GM04503 (cell line): ENCODE results near the gene FAM193A.
"Not testable (repeated sequence)": the region's sequence is repeated elsewhere in the genome, so short reads cannot be mapped to it uniquely, and the experiment has no call there.

Source experiments
- DNase-seq: peaks from one replicate; pipeline ENCODE4 v3.0.0-alpha.2; 2012; ENCODE audit warnings: low read depth

Gene FAM193A

DNA sequence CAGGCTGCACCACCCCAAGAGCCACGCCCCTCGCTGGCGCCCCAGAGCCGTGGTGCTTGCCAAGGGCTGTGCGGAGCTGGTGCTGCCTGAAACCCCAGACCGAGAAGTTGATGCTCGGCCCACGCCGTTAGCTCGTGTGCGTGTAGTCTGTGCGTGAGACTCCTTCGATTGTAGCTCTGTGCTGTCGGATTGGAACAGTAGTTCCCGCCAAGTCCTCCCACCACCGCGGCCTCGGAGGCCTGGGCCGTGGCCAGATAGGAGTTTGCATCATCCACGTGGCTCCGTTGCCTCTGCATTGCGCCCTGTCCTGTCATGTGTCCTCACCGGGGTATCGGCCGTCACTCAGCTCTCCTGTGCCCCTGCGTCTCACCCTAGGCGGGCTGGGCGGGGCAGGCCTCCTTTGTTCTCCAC, 195.5 kb downstream of the FAM193A start:
- no peak for DNase-seq

DNA sequence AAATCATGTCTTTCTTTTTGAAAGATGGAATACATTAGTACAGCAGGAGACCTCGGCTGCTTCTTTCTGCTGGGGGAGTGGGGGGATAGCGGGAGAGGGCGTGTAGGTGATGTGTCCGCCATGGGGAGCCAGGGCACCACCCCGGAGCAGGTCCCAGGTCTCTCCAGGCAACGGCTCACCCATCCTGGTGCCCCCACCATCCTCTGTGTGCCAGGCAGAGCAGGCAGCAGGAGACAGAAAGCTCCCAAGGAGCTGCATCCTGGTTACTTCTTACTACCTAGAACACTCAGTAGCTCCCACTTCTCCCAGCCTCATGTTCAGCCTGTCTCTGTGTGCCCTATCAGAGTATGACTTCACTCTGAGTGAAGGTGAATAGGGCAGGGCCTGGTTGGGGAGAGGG, 196.1 kb downstream of the FAM193A start:
- DNase-seq = no peak

GRCh38 chr4:2733001-2733843, 196.8 kb downstream of the FAM193A start:
- DNase-seq = no peak

DNA sequence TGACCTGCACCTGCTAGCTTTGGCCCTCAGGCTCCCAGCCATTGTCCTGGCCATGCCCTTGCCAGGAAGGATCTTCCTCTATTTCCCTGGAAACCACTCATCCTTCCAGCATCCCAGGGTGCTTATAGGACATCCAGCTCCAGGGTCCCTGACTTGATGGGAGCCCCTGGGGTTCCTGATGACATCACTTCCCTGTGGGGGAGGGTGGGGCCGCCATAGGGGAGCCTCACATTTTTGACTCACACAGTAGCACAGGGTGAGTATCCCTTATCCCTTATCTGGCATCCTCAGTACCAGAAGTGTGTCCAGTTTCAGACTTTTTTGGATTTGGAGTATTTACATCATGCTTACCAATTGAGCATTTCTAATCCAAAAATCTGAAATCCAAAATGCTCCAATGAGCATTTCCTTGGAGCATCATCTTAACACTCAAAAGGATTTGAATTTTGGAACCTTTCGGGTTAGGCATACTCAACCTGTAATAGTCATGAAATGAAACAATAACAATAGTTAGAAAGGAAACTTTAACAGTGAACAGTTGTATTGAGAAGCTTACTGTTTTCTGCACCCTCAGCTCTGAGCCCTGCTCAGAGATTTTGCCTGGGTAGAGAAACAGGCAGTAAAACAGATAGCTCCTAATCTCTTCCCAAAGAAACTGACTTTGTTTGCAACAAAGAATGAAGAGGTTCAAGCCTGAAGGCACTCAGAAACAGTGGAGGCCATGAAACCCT, 197.6 kb downstream of the FAM193A start:
- DNase-seq = no peak

DNA sequence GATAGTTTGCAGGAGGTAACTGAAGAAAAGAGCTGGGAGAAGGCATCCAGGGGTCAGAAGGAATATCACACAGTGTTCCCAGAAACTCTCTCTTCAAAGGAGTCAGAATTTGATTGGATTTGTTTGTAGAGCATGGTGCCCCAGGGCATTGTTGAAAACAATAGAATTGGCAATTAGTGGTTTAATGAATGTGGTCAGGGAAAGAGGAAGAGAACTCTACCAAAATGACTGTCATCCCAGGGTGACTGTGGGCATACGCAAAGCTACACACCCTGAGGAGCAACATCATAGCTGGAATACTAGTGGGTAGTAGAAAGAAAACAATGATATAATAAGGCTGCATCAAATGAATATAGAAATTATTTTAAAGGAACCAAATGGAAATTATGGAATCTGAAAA, 198.2 kb downstream of the FAM193A start:
- DNase-seq = no peak

DNA sequence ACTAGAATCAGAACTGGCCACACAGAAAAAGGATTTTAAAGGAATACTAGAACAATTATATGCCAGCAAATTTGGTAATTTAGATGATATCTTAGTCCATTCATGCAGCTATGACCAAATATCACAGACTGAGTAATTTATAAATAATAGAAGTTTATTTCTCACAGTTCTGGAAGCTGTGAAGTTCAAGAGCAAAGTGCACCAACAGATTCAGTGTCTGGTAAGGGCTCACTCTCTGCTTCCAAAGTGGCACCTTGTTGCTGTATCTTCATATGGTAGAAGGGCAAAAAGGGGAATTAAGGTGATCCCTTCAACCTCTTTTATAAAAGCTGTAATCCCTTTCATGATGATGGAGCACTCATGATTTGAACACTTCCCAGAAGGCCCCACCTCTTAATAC, 199.4 kb downstream of the FAM193A start:
- DNase-seq = no peak

DNA sequence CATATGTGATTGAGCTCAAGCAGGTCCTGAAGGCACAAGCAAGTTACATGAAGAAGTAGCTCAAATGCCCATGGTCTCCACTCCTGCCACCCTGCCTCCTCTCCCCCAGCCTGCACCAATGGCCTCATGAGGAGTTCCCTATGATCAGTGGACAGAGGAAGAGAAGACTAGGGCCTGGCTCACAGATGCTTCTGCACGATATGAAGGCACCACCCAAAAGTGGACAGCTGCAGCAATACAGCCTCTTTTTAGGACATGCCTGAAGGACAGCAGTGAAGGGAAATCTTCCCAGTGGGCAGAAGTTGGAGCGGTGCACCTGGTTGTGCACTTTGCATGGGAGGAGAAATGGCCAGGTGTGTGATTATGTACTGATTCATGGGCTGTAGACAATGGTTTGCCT, 201.8 kb downstream of the FAM193A start:
- DNase-seq = not testable (repeated sequence)

- DNase-seq = no peak
These were observed 205.2 kb downstream of the FAM193A start for GRCh38 chr4:2741626-2742025.

- DNase-seq = no peak
These were observed 205.8 kb downstream of the FAM193A start for GRCh38 chr4:2742081-2742822.

- DNase-seq = no peak
These were observed 206.5 kb downstream of the FAM193A start for GRCh38 chr4:2742823-2743517.

DNA sequence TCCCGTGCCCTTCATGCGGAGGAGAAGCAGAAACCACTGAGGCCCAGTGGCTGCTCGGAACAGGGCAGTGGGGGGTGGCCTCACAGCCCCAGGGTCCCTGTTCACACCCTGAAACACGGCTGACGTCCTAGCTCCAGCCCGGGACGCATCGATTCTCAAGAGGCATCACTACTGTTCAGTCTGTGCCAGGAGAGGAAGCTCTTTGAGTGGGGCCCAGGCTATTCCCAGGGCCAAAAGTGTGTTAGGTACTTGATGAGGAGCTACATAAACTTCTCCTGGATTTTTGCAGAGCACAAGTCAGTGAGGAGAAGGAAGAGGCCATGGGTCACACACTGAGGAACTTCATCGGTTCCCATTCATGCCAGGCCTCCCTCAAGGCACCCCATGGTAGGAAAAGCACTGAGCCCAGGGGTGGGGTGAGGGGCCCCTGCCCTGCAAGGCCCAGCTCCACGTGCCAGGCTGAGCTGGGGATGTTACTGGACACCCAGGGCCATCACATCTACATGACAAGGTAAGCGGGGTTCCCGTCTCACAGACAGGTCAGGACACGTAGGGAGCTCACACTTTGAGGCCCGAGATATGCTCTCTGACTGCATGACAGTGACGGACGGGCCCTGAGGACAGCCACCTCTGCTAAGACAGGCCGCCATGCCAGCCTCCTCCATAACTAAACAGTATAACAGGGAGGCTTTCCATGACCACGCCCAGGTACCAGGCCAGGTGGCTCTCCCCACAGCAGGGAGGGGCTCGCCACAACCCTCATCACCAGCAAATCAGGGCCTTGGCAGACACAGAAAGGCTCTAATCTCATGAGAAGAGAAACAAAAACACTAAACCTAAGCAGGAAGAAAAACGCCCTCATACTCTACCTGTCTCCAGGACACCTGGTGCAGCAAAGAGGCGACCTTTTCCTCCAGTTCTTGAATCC, 207.3 kb downstream of the FAM193A start:
- DNase-seq = no peak

GRCh38 chr4:2744576-2745270, 208.3 kb downstream of the FAM193A start:
- no peak for DNase-seq

GRCh38 chr4:2745516-2745915, 209.1 kb downstream of the FAM193A start:
- DNase-seq = no peak

DNA sequence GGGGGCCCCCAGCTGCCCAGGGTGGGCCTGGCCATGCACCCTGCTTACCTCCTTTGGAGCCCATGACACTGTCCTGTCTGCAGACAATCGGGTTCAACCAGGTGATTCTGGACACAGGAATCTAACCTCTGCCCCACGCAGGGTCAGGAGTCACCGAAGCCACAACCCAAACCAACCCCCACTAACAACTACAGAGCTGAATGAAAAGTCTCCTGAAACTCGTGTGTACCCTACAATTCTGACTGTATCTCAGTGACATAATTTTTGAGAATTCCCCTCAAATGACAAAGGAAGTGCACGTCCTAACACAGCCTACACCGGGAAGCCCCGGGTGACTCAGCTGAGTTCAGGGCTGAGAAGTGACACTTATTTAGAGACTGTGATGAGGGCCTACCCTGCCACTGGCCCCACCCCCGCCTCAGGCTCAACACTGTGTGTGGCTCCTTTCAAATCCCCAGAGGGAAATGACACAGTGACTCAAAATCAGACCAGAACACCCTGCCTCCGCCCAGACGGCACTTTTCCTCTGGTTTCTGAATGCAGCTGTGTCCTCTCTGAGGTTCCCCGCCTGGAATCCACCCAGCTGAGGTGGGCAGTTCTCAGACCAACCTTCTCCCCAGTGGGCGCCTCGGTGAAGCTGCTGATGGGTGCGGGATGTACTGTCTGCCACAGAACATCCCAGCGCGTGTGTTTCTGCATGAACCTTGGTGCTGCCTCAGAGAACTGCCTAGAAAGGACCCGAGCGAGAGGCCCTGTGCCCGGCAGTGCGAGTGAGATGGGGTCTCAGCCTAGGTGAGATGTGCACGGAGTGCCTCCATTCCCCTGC, 209.7 kb downstream of the FAM193A start:
- no peak for DNase-seq

- no peak for DNase-seq
These were observed 210.6 kb downstream of the FAM193A start for GRCh38 chr4:2746891-2747695.

DNA sequence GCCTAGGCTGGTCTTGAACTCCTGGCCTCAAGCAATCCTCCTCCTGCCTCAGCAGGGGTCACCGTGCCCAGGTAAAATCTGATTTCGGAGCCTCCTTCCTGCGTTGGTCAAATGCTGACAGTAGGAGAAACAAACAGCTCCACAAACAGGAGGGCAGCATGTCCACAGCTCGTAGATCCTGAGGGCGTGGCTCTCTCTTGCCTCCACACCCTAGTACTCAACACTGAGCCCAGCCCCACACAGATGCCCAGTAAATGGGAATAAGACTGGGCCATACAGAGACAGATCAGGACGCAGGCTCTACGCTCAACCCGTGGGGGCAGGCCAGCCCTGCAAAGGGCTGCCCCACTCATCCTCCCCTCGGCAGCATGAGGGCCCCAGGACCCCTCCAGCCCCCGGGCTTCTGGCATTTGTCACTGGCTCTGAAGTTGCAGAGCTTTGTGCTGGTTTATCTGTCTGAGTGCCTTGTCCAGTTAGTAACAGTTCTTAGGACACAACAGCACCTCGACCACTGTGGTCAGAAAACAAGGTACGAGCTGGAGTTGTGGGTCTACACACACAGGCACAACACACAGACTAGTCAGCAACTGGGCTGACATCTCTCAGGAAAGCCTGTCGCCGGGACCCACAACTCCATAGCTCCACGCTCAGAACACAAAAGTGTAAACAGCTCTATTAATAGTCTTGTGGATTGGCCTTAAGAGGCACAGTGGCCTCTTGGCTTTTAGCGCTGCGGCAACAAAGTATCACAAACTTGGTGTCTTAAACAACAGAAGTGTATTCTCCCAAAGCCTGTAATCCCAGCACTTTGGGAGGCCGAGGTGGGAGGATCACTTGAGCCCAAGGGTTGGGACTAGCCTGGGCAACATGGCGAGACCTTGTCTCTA, 214.5 kb downstream of the FAM193A start:
- DNase-seq = no peak

GRCh38 chr4:2753436-2753835, 217.0 kb downstream of the FAM193A start:
- no peak for DNase-seq
